ENCODE measurements around the gene KLHL21.

DNA sequence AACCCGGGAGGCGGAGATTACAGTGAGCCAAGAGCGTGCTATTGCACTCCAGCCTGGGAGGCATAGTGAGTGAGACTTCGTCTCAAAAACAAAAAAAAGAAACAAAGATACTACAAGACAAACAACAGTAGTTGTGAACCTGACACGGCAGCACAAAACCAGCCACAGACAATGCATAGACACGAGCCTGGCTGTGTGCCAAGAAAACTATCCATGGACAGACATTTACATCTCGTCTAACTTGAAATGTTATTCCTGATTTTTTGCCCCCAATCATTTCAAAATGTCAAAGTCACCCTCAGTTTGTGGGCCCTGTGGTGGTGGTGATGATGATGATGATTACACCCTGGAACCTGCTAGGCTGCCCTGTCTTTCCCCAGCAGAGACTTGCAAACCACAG lies 6.3 kb downstream of the KLHL21 start:
- TF ChIP-seq GATA3 (IDR thresholded peaks at IDR 0.05; ENCODE audit: low read depth, low read length) (no peak), GATA2 (IDR thresholded peaks at IDR 0.05; ENCODE audit: low read depth, low read length) (no peak)
